HG03039 (cell line): ENCODE measurements around the gene MCUB.
A peak's percentile ranks its signal among the peaks of the same experiment; 100 is the strongest.
"Not testable (repeated sequence)": the region's sequence is repeated elsewhere in the genome, so short reads cannot be mapped to it uniquely, and the experiment has no call there.

Experiments used
- ATAC-seq: cut with Tn5 transposase; IDR thresholded peaks from one replicate; pipeline ENCODE4 v1.9.1; 2021; ENCODE audit warnings: mild to moderate bottlenecking, moderate library complexity; ENCODE audit not compliant: unreplicated experiment

The MCUB gene

DNA sequence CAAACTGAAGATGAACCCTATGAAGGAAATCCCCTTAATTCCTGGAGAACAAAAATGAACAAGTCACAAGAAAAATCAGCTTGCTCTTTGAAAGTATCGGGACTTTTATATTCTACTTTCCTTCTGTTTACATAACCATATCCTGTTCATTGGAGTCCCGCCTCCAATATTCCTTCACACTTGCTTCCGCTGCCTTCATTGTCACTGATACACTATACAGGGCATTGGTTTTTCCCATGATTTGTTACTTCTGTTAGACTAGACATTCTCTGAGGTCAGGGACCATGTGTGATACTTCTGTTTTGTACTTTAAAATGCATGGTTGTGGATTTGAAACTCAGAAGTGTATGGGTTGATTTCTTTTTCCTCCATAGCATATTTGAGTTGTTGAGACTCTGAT, 18.8 kb downstream of the MCUB start:
- no peak for ATAC-seq

DNA sequence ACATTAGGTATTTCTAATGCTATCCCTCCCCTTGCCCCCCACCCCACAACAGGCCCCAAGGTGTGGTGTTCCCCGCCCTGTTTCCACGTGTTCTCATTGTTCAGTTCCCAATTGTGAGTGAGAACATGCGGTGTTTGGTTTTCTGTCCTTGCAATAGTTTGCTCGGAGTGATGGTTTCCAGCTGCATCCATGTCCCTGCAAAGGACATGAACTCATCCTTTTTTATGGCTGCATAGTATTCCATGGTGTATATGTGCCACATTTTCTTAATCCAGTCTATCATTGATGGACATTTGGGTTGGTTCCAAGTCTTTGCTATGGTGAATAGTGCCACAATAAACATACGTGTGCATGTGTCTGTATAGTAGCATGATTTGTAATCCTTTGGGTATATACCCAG, 20.0 kb downstream of the MCUB start:
- ATAC-seq: not testable (repeated sequence)

DNA sequence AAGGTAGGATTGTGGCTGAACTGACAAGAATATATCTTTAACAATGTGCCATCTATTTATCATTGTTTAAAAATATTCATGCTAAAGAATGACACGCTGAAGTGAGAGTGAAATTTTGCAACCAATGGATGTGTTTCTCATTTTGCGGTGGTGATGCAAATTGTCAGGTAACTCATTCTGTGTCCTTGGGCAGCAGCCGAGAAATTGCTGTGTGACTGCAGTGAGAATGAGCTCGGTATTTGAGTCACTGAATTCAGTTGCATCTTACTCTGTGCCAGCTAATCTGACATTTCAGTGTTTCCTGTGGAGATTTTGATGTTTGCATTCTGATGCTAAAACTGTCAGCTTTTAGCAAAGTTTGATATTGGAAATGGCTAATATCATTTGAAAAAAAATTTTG, 28.1 kb downstream of the MCUB start:
- ATAC-seq: peak; percentile 99

DNA sequence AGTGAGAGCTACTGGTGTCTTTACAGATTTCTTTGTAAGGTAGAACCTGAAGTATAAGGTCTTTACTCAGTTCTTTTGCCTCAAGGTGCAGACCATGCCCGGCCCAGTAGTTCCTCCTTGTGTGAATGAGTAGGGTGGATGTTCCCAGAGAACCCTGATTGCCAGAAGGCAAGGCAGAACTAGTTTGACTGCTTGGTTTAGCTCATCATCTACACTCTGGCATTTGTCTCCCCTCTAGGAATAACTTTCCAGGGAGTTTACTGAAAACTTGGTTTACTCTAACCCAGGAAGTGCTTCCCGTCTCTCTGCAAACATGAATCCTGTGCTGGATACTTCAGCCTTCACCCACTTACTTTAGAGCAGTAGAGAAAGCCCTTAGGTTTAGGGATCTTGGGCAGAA, 29.1 kb downstream of the MCUB start:
- no peak for ATAC-seq

DNA sequence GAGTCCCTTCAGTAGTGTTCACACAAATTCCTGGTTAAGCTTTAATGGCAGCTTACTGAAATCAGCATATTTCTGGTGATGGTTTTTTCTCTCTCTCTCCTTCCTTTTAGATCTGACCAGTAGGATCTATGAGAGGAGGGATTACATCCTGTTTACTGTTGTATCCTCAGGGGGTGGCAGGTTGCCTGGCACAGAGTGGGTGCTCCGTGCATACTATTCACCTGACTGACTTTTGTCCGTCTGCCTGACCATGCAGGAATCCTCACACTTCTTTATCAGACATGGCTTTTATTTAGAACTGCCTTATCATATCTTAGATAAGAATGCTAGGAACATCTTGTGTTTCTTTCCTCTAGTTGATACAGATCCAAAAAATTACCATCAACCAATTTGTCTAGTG, 29.6 kb downstream of the MCUB start:
- ATAC-seq: no peak

DNA sequence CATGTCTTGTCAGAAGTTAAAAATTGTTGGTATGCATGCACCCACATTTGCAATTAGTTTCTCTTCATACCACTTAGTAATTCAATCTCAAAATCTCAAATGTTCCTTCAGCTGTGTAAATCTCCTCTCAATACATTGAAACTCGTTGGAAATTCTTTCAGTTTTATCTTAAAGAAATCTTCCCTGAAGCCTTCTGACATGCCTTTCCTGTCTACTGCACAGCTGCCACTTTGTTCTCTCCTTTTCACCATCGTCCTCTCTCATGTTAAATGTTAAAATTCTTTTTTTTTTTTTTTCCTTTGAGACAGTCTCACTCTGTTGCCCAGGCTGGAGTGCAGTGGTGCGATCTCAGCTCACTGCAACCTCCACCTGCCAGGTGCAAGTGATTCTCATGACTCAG, 30.9 kb downstream of the MCUB start:
- no peak for ATAC-seq

DNA sequence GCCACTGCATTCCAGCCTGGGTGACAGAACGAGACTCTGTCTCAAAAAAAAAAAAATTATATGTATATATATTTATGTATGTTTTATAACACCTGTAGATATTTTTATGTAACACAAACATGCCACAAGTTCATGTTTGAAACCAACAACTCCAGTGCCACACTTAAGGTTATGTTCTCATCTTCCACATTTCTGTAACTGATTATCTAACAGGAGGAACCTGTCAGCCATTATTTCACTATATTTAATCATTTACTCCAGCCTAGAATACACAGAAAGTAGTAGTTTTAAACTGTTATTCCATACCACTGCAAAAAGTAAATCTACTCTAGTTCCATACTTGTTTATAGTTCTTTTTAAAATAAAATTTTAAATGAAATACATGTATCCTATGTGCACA, 32.3 kb downstream of the MCUB start:
- ATAC-seq: no peak

DNA sequence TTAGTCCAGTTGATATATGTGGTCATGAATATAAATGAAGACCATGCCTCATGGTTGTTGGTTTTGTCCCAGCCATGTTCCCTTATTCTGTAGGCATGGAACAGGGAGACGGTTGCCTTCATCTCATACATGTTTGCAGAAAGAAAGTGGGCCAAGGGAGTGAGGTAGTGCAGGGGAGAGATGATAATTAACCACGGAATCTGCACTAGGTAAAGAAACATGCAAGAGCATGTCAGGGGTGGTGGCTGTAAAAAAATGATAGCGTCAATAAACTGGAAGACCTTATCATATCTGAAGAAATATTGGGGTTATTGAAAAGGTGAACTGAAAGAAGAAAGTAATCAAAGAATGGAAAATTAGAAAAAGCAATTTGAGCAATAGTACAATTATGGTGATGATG, 35.1 kb downstream of the MCUB start:
- not testable (repeated sequence) for ATAC-seq

DNA sequence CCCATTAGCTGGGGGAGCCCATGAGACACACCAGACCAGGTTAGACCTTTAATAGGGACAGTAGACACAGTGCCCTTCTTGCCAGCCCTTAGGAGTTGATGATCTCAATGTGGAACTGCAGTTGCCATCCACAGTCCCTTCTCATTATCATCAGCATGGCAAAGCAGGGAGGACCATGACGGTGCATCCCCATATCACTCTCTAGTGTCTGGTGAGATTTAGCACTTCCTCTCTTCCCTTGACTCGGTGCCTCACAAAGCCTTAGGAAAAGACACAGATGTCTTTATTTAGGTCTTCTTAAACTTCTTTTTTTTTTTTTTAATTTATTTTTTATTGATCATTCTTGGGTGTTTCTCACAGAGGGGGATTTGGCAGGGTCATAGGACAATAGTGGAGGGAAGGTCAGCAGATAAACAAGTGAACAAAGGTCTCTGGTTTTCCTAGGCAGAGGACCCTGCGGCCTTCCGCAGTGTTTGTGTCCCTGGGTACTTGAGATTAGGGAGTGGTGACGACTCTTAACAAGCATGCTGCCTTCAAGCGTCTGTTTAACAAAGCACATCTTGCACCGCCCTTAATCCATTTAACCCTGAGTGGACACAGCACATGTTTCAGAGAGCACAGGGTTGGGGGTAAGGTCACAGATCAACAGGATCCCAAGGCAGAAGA, 36.5 kb downstream of the MCUB start:
- ATAC-seq: not testable (repeated sequence)

DNA sequence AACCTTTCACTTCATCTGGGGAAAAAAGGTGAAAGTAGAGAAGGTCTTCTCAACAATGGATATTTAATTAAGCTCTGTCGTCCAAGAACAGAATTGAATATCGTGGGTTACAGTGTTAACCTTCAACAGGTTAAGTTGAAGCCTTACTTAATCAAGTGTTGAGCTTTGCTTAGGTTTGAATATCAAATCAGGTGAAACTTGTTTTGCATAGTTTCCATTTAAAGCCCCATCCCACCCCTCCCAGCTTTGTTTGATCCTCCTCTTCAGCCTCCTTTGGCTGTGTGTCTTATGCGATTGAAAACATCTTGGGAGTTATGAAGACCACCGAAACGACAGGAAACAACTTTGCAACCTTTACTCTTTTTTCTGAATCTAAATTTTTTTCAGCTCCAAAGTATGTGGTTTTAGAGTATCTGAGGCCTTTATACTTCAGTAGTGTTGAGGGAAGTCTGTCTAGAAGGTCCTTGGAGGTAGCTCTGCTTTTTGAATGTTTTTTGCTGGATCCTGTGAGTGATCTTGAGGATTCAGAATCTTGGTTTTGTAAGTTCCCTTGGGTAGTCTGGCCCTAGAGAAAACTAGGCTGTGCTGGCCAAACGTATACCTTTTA, 39.1 kb downstream of the MCUB start:
- ATAC-seq: no peak

DNA sequence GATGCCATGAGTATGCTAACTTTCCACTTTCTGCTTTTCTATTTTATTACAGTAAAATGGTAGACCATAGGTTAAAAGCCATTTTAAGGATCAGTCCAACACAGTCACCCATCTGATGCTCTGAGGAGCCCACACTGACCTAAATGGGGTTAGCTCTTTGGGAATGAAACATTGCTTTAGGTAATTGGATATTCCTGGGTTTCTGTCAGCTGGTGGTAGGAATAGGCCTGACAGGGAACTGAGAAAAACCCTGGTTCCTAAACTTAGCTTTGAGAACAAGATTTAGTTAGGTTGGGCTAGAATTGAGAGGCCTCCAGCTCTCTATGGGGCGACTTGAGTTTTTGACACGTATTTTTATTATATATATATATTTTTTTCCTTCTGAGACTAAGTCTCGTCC, 40.4 kb downstream of the MCUB start:
- ATAC-seq: no peak

DNA sequence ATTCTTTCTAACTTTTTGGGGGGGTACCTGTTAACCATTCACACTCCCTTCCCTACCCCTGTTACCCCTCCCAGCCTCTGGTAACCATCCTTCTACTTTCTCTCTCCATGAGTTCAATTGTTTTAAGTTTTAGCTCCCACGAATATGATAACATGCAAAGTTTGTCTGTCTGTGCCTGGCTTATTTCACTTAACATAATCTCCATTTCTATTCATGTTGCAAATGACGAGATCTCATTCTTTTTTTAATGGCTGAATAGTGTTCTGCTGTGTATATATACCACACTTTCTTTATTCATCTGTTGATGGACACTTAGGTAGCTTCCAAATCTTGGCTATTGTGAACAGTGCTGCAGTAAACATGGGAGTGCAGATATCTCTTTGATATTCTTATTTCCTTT, 41.3 kb downstream of the MCUB start:
- ATAC-seq: no peak

DNA sequence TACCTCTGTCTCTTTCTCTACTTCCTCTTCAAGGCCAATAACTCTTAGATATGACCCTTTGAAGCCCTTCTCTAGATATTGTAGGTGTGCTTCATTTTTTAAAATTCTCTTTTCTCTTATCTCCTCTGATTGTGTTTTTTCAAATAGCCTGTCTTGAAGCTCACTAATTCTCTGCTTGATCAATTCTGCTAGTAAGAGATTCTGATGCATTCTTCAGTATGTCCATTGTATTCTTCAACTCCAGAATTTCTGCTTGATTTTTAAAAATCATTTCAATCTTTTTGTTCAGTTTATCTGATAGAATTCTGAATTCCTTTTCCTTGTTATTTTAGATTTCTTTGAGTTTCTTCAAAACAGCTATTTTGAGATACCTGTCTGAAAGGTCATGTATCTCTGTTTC, 47.9 kb downstream of the MCUB start:
- no peak for ATAC-seq

DNA sequence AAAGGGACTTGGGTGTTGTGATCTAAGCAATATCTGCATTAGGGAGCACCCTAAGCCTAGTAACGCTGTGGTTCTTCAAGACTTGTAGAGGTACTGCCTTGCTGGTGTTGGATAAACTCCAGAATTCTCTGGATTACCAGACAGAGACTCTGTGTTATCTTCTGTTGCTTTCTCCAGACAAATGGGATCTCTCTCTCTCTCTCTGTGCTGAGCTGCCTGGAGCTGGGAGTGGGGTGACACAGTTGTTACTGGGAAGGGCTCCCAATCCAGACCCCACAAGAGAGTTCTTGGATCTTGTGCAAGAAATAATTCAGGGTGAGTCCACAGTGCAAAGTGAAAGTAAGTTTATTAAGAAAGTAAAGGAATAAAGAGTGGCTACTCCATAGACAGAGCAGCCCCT, 48.8 kb downstream of the MCUB start:
- no peak for ATAC-seq

DNA sequence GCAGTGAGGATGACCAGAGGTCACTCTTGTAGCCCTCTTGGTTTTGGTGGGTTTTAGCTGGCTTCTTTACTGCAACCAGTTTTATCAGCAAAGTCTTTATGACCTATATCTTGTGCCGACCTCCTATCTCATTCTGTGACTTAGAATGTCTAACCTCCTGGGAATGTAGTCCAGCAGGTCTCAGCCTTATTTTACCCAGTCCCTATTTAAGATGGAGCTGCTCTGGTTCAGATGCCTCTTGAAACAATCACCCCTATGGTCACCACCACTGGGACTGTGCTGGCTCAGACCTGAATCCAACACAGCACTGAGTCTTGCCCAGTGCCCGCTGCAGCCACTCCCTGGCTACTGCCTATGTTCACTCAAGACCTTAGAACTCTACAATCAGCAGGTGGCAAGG, 49.4 kb downstream of the MCUB start:
- ATAC-seq: no peak

DNA sequence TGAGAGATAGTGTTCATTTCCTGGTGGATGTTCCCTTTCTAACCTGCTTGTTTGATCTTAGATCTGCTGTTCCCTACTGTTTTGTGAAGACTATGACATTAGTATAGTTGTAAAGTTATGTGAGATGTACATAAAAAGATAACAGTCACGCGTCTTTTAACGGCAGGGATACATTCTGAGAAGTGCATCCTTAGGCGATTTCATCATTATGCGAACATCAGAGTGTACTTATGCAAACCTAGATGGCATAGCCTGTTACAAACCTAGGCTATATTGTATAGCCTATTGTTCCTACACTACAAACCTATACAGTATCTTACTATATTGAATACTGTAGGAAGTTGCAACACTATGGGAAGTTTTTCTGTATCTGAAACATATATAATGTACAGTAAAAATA, 50.4 kb downstream of the MCUB start:
- no peak for ATAC-seq

DNA sequence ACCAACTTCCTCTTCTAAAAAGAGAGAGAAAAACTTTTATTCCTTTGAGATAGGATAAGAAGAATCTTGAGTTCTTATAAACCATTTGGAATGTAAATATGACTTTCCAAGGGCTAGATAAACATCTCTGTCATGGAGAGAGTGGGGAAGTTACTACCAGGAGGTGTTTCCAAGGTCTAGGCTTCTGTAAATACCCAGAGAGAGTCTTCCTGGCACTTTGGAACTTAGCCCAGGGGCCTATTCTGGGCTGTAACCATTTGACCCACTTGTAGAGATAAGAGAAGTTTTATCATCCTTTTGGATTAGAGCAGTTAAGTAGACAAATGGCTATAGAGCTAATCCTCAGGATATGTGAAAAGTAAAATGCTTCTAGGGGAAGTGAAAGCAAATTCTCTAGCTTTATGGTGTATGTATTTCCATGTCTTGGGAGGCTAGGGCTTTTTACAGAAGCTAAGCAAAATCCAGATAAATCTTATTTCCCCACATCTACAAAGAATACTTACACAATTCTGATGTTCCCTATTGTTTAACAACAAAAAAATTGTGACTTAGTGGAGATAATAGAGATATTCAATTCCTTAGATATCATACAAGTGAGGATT, 51.1 kb downstream of the MCUB start:
- no peak for ATAC-seq

DNA sequence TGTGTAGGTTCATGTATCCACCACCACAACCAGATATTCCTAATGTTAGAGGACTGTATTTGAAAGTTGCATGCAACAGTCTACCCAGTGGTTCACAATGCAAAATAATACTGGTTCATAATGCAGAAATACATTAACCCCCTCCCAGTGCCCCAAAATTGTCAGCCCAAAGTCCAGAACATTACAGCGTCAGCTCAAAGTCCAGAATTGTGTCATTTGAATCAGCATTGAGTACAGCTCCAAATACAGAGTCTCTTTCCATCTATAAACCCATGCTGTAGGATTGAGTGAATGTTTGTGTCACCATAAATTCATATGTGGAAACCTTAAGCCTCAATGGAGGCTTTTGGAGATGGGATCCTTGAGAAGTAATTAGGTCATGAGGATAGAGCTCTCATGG, 54.0 kb downstream of the MCUB start:
- ATAC-seq: no peak

DNA sequence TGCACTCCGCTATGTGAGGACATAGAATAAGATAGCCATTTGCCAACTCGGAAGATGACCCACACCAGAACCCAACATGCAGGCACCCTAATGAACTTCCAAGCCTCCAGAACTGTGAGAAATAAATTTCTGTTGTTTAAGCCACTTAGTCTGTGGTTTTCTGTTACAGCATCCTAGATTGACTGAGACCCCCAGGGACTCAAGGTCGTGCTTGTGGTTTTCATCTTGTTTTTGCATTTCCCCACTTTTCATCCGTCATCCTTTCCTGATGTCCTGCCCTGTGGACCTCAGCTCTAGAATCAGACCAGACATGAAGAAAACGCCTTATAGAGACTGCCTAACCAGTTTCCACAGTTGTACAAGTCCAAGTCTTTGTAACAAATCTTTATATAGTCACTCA, 54.4 kb downstream of the MCUB start:
- no peak for ATAC-seq

DNA sequence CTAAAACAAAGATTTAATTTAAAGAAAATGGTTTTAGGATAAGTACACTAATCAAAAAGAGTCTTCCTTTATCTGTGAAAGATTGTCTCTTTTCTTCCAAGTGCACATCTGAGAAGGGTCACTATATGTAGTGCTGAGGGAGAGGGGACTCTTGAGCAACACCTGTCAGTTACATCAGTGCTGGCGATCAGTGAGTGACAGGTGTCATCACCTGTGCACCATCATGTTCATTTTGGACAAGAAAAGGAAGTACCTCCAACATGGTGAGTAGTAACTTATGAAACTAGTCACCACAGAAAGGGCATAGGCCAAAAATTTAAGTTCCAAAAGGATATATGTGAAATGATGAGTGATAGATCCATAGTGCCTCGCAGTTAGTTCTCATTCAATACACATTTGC, 55.7 kb downstream of the MCUB start:
- no peak for ATAC-seq

DNA sequence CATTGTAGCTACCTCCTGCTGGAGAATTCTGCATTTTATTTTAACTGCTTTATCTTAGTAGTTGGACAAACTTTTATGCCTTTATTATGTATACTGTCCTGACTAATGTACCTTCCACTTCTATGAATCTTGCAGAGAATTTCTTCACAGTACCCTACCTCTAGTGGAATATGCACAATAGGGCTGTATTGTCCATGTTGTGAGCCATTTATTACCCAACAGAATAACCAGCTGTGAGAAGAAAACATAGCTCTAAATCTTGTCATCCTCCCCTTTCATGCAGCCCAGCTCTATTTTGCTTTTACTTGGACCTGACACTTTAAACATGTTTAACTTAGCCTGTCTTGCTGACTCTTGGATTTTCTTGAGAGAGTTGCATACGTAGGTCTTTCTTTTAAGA, 56.2 kb downstream of the MCUB start:
- no peak for ATAC-seq

DNA sequence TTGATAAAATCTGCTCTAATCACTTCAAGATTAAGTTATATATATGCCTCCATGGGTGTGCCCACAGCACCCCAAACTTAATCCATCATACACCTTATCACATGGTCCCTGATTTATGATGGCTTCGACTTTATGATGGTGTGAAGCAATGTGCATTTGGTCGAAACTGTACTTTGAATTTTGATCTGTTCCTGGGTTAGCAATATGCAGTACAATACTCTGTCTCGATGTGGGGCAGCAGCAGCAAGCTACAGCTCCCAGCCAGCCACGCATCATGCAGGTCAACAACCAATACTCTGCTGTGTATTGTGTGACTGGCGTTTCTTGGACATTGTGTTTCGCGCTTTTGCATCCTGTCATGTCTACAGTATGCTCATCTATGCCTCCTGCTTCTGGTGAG, 62.6 kb downstream of the MCUB start:
- no peak for ATAC-seq

DNA sequence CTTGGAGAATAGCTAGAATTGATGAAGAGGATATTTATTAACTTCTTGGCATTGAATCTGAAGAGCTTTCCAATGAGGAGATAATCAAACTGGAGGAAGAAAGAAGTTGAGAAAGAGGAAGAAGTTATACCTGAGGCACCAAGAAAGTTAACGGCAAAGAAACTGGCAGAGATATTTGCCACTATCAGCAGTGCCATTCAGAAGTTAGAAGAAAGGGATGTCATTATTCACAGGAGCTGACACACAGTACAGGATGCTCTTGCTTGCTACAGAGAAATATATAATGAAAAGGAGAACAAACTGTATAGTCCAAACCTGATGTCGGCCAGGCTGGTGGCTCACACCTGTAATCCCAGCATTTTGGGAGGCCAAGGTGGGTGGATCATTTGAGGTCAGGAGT, 64.5 kb downstream of the MCUB start:
- ATAC-seq: no peak
